OCI-LY7 (cell line): Measurements from ENCODE around the gene TPST1.

Experiments used
- EZH2phosphoT487 ChIP-seq: fragments of 200-600 bp; sonication (generic); IDR thresholded peaks from 2 replicates; pipeline ENCODE4 v1.6.1; 2018; ENCODE audit warnings: low read depth, borderline replicate concordance, mild to moderate bottlenecking, mixed run types, antibody characterized with exemption, low read length, moderate library complexity, mixed read lengths
- TF ChIP-seq, protein P1 (sequence below): fragments of 200-600 bp; sonication (generic); conservative IDR thresholded peaks from 2 replicates; pipeline ENCODE4 v1.5.1; 2014; ENCODE audit warnings: mild to moderate bottlenecking, antibody characterized with exemption, low read length, moderate library complexity, mixed read lengths

DNA sequence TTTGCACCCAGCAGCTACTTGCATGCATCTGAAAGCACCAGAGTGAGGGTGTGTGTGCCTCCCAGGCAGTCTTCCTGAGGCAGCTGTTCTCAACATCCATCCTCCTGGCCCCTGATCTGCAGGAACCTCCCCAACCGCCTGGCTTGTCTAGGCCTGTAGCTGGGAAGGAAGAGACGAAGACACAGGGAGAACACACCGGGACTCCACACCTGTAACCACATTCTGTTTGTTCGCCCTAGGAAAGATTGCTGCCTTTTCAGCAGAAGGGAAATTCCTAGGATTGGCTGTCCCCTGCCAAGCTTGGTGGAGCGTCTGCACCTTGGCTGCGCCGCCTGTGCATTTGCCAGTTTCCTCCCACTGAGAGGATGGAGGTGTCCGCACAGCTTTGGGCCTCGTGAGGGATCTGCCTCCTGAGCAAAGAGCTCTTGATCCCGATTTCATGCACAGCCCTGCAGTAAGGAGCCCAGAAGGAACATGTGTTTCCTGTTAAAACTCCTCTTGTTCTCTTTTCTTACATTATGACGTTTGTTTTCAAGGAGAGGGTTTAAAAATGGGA, 154.6 kb downstream of the TPST1 start:
- TF ChIP-seq, protein P1, sequence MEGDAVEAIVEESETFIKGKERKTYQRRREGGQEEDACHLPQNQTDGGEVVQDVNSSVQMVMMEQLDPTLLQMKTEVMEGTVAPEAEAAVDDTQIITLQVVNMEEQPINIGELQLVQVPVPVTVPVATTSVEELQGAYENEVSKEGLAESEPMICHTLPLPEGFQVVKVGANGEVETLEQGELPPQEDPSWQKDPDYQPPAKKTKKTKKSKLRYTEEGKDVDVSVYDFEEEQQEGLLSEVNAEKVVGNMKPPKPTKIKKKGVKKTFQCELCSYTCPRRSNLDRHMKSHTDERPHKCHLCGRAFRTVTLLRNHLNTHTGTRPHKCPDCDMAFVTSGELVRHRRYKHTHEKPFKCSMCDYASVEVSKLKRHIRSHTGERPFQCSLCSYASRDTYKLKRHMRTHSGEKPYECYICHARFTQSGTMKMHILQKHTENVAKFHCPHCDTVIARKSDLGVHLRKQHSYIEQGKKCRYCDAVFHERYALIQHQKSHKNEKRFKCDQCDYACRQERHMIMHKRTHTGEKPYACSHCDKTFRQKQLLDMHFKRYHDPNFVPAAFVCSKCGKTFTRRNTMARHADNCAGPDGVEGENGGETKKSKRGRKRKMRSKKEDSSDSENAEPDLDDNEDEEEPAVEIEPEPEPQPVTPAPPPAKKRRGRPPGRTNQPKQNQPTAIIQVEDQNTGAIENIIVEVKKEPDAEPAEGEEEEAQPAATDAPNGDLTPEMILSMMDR = no peak
- TF ChIP-seq EZH2phosphoT487 = no peak
